Tibial nerve (tissue), 3 donors: ENCODE results near the gene IGFN1.

Experiments
- EP300 ChIP-seq, 2 donors: sonication (generic); formaldehyde crosslinking; IDR thresholded peaks; one replicate each; pipeline ENCODE4 v1.6.1; 2017; ENCODE audit warnings: antibody characterized with exemption in 2 of 2, mild to moderate bottlenecking in 1 of 2
- POLR2A ChIP-seq, 2 donors: fragments of 450-650 bp; IDR thresholded peaks; one replicate each; pipeline ENCODE4 v1.6.1; 2017; ENCODE audit warnings: antibody characterized with exemption in 2 of 2, mild to moderate bottlenecking in 2 of 2, moderate library complexity in 2 of 2

GRCh38 chr1:201217146-201217545 is 26.5 kb downstream of the IGFN1 start:
- TF ChIP-seq EP300 (IDR thresholded peaks at IDR 0.05) (no peak), POLR2A (IDR thresholded peaks at IDR 0.05) (no peak)
